Neural cell (in vitro differentiated cells): ENCODE measurements around the gene ESR2. TPM values are rescaled to one million over a fixed set of nuclear protein-coding genes. Genes with fewer than 3 reads are reported as not detected.

Experiments used
- H2AFZ ChIP-seq: fragments of 200-600, 300-800 bp; sonication (generic), shearing (Covaris generic); 2 replicates; pipeline ENCODE4 v1.6.0; 2014; ENCODE audit warnings: low read depth, mild to moderate bottlenecking, antibody characterized with exemption, low read length, moderate library complexity
- H3F3A ChIP-seq: fragments of 200-600 bp; shearing (Covaris generic); 2 replicates; pipeline ENCODE4 v1.6.1; 2016; ENCODE audit warnings: mild to moderate bottlenecking, moderate library complexity, mixed read lengths, antibody characterized with exemption, low read length; ENCODE audit not compliant: insufficient read depth, poor library complexity, severe bottlenecking
- H3K27ac ChIP-seq: fragments of 200-600, 300-800 bp; sonication (generic), shearing (Covaris generic); 2 replicates; pipeline ENCODE4 v1.5.1; 2014; ENCODE audit warnings: mild to moderate bottlenecking, low read length, moderate library complexity
- H3K27me3 ChIP-seq: fragments of 300-800, 200-600 bp; sonication (generic), shearing (Covaris generic); 2 replicates; pipeline ENCODE4 v1.6.0; 2014; ENCODE audit warnings: mild to moderate bottlenecking, low read depth, low read length, moderate library complexity; ENCODE audit not compliant: insufficient read depth
- H3K36me3 ChIP-seq: fragments of 300-800, 200-600 bp; sonication (generic), shearing (Covaris generic); 2 replicates; pipeline ENCODE4 v1.5.1; 2014; ENCODE audit warnings: mild to moderate bottlenecking, antibody characterized with exemption, low read length, moderate library complexity; ENCODE audit not compliant: insufficient read depth
- H3K4me2 ChIP-seq: fragments of 300-800, 200-600 bp; sonication (generic), shearing (Covaris generic); 2 replicates; pipeline ENCODE4 v1.6.0; 2014; ENCODE audit warnings: mild to moderate bottlenecking, low read length
- H3K4me3 ChIP-seq: fragments of 300-800, 200-600 bp; sonication (generic), shearing (Covaris generic); 2 replicates; pipeline ENCODE4 v1.5.1; 2014; ENCODE audit warnings: mild to moderate bottlenecking, low read length, moderate library complexity
- H3K79me2 ChIP-seq: fragments of 200-600 bp; shearing (Covaris generic); replicated peaks from 2 replicates; pipeline ENCODE4 v1.6.0; 2014; ENCODE audit warnings: mild to moderate bottlenecking, low read length, moderate library complexity; ENCODE audit not compliant: insufficient read depth
- H3K9ac ChIP-seq: fragments of 300-800, 200-600 bp; sonication (generic), shearing (Covaris generic); 2 replicates; pipeline ENCODE4 v1.6.1; 2016; ENCODE audit warnings: mild to moderate bottlenecking, low read length, mixed read lengths
- H3K9me2 ChIP-seq: fragments of 200-600 bp; shearing (Covaris generic); 2 replicates; pipeline ENCODE4 v1.6.1; 2016; ENCODE audit warnings: mild to moderate bottlenecking, low read length, mixed read lengths; ENCODE audit not compliant: insufficient read depth
- H3K9me3 ChIP-seq: fragments of 200-600, 300-800 bp; sonication (generic), shearing (Covaris generic); 2 replicates; pipeline ENCODE4 v1.6.1; 2016; ENCODE audit warnings: mild to moderate bottlenecking, mixed run types, low read length, moderate library complexity, mixed read lengths
- H4K20me1 ChIP-seq: fragments of 200-600 bp; shearing (Covaris generic); 2 replicates; pipeline ENCODE4 v1.6.1; 2016; ENCODE audit warnings: mild to moderate bottlenecking, mixed run types; ENCODE audit not compliant: insufficient read depth
- EP300 ChIP-seq: fragments of 450-650 bp; conservative IDR thresholded peaks from 2 replicates; pipeline ENCODE4 v1.6.1; 2014; ENCODE audit warnings: antibody characterized with exemption, mild to moderate bottlenecking, moderate library complexity; ENCODE audit not compliant: poor library complexity, severe bottlenecking
- EZH2 ChIP-seq: fragments of 200-600, 300-800 bp; shearing (Covaris generic), sonication (generic); IDR thresholded peaks from 2 replicates; pipeline ENCODE4 v1.6.1; 2014; ENCODE audit warnings: antibody characterized with exemption, low read length, borderline replicate concordance, mild to moderate bottlenecking; ENCODE audit not compliant: insufficient read depth, poor library complexity, severe bottlenecking
- MXI1 ChIP-seq: fragments of 450-650 bp; conservative IDR thresholded peaks from 2 replicates; pipeline ENCODE4 v1.6.1; 2014; ENCODE audit warnings: antibody characterized with exemption, mild to moderate bottlenecking; ENCODE audit not compliant: poor library complexity, severe bottlenecking
- POLR2AphosphoS5 ChIP-seq: IDR thresholded peaks from 2 replicates; pipeline ENCODE4 v1.6.1; 2012
- RAD21 ChIP-seq: fragments of 450-650 bp; conservative IDR thresholded peaks from 2 replicates; pipeline ENCODE4 v1.6.1; 2014; ENCODE audit warnings: antibody characterized with exemption, mild to moderate bottlenecking, moderate library complexity
- SMC3 ChIP-seq: fragments of 450-650 bp; conservative IDR thresholded peaks from 2 replicates; pipeline ENCODE4 v1.6.1; 2014; ENCODE audit warnings: antibody characterized with exemption, mild to moderate bottlenecking, moderate library complexity; ENCODE audit not compliant: poor library complexity
- TAF1 ChIP-seq: IDR thresholded peaks from 2 replicates; pipeline ENCODE4 v1.6.1; 2012; ENCODE audit warnings: low read depth
- polyA plus RNA-seq: library from polyadenylated mRNA; depleted of rRNA; stranded (reverse); fragments of >200 nt; gene quantifications from 2 replicates; pipeline ENCODE4 v1.2.3, GENCODE V29; 2014
- TF ChIP-seq, protein P1 (sequence below): fragments of 450-650 bp; IDR thresholded peaks from 2 replicates; pipeline ENCODE4 v1.5.1; 2014; ENCODE audit warnings: antibody characterized with exemption, mild to moderate bottlenecking, moderate library complexity; ENCODE audit not compliant: poor library complexity, severe bottlenecking
- TF ChIP-seq, protein P2 (sequence below): IDR thresholded peaks from 2 replicates; pipeline ENCODE4 v1.6.1; 2012; ENCODE audit warnings: borderline replicate concordance

ESR2 gene
- polyA plus RNA-seq, 1 donor from 2014 or later, result 0.35 TPM

DNA sequence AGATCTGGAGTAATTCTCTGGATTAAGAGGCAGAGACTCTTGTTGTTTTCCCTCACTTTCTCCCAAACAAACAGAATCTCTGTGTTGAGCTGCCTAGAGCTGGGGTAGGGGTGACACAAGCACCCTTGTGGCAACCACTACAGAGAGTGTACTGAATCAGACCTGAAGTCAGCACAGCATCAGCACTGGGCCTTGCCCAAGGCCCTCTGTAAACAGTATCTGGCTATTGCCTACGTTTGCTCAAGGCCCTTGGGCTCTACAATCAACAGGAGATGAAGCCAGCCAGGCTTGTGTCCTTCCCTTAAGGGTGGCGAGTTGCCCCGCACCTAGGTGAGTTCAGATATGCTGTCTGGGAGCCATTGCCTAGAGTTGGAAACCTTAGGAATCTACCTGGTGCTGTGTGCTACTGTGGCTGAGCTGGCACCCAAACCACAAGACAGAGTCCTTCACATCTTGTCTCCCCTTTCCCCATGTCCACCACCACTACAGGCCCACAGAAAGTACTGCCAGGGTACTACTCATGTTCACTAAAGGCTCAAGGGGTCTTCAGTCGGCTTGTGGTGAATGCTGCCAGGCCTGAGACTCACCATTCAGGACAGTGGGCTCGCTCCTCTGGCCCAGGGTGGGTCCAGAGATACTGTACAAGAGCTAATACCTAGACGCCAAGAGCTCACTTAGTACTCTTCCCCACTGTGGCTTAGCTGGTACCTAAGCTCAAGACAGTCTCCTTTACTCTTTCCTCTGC lies 234.5 kb downstream of the ESR2 start:
- Histone ChIP-seq H3K9ac (no peak overlapping the region), H3K27ac (no peak overlapping the region), H3K79me2 (no peaks in the 10 kb centered on the region), H2AFZ (no peak overlapping the region), H3K4me3 (no peak overlapping the region), H3K4me2 (no peak overlapping the region), H3K27me3 (no peaks in the 10 kb centered on the region), H3K9me2 (no peaks in the 10 kb centered on the region), H3K9me3 (no peaks in the 10 kb centered on the region), H3F3A (no peaks in the 10 kb centered on the region), H3K36me3 (no peaks in the 10 kb centered on the region), H4K20me1 (no peaks in the 10 kb centered on the region)
- TF ChIP-seq TAF1, result no peak
- TF ChIP-seq, protein P1, sequence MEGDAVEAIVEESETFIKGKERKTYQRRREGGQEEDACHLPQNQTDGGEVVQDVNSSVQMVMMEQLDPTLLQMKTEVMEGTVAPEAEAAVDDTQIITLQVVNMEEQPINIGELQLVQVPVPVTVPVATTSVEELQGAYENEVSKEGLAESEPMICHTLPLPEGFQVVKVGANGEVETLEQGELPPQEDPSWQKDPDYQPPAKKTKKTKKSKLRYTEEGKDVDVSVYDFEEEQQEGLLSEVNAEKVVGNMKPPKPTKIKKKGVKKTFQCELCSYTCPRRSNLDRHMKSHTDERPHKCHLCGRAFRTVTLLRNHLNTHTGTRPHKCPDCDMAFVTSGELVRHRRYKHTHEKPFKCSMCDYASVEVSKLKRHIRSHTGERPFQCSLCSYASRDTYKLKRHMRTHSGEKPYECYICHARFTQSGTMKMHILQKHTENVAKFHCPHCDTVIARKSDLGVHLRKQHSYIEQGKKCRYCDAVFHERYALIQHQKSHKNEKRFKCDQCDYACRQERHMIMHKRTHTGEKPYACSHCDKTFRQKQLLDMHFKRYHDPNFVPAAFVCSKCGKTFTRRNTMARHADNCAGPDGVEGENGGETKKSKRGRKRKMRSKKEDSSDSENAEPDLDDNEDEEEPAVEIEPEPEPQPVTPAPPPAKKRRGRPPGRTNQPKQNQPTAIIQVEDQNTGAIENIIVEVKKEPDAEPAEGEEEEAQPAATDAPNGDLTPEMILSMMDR, result no peak
- no peak for TF ChIP-seq MXI1
- TF ChIP-seq EZH2, result no peak
- no peak for TF ChIP-seq EP300
- no peak for TF ChIP-seq POLR2AphosphoS5
- TF ChIP-seq SMC3, result no peak
- TF ChIP-seq, protein P2, sequence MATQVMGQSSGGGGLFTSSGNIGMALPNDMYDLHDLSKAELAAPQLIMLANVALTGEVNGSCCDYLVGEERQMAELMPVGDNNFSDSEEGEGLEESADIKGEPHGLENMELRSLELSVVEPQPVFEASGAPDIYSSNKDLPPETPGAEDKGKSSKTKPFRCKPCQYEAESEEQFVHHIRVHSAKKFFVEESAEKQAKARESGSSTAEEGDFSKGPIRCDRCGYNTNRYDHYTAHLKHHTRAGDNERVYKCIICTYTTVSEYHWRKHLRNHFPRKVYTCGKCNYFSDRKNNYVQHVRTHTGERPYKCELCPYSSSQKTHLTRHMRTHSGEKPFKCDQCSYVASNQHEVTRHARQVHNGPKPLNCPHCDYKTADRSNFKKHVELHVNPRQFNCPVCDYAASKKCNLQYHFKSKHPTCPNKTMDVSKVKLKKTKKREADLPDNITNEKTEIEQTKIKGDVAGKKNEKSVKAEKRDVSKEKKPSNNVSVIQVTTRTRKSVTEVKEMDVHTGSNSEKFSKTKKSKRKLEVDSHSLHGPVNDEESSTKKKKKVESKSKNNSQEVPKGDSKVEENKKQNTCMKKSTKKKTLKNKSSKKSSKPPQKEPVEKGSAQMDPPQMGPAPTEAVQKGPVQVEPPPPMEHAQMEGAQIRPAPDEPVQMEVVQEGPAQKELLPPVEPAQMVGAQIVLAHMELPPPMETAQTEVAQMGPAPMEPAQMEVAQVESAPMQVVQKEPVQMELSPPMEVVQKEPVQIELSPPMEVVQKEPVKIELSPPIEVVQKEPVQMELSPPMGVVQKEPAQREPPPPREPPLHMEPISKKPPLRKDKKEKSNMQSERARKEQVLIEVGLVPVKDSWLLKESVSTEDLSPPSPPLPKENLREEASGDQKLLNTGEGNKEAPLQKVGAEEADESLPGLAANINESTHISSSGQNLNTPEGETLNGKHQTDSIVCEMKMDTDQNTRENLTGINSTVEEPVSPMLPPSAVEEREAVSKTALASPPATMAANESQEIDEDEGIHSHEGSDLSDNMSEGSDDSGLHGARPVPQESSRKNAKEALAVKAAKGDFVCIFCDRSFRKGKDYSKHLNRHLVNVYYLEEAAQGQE, result no peak
- no peak for TF ChIP-seq RAD21

DNA sequence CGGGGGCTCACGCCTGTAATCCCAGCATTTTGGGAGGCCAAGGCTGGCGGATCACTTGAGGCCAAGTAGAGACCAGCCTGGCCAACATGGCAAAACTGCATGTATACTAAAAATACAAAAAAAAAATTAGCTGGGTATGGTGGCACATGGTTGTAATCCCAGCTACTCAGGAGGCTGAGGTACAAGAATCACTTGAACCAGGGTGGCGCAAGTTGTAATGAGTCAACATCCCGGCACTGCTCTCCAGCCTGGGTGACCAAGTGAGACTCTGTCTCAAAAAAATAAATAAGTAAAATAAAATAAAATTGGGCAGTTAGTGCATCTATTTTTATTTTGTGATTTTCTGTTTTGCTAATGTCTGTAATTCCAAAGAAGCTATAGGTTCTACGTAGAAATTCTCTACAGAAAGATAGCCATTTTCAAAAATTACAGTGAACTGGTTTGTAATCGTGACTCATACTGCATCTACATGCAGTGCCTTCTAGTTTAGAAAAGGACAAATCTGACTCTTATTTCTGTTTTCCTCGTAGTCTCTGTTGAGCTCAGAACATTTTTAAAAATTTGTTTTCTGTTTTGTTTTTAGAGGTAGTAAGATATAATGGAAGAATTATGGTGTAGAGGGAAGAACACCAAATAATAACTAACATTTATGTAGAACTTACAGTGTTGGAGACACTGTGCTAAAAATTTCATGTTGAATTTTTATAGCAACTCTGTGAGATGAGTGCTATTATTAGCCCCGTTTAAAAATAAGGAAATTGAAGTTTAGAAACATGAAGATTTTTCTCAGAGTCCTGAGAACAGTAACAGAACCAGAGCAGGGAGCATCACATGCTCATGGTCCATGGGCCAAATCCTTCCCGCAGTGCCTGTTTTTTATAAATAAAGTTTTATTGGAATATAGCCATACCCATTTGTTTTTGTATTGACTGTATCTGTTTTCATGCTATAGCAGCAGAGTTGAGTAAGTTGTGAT lies 240.2 kb downstream of the ESR2 start:
- H2AFZ ChIP-seq, result no peak overlapping the region
- H4K20me1 ChIP-seq, result no peaks in the 10 kb centered on the region
- TF ChIP-seq MXI1 (no peak), EZH2 (no peak)
- TF ChIP-seq, protein P2, result no peak
- no peaks in the 10 kb centered on the region for H3K27me3 ChIP-seq
- H3K79me2 ChIP-seq, result no peaks in the 10 kb centered on the region
- H3K9me2 ChIP-seq, result no peaks in the 10 kb centered on the region
- no peak overlapping the region for H3K27ac ChIP-seq
- no peak overlapping the region for H3K4me3 ChIP-seq
- H3K9me3 ChIP-seq, result no peaks in the 10 kb centered on the region
- peaks cover 8% of the 10 kb centered on the region for H3K36me3 ChIP-seq
- no peaks in the 10 kb centered on the region for H3F3A ChIP-seq
- no peak overlapping the region for H3K4me2 ChIP-seq
- no peak overlapping the region for H3K9ac ChIP-seq
